Activated naive CD4-positive, alpha-beta T cell treated with anti-CD3 and anti-CD28 coated beads, Interleukin-2, amount 50 U/mL, for 16 hours (primary cell): Measurements from ENCODE around the gene NTNG2.

Experiments
- DNase-seq: peaks from one replicate; pipeline ENCODE4 v3.0.0-alpha.2; 2020

NTNG2 gene

DNA sequence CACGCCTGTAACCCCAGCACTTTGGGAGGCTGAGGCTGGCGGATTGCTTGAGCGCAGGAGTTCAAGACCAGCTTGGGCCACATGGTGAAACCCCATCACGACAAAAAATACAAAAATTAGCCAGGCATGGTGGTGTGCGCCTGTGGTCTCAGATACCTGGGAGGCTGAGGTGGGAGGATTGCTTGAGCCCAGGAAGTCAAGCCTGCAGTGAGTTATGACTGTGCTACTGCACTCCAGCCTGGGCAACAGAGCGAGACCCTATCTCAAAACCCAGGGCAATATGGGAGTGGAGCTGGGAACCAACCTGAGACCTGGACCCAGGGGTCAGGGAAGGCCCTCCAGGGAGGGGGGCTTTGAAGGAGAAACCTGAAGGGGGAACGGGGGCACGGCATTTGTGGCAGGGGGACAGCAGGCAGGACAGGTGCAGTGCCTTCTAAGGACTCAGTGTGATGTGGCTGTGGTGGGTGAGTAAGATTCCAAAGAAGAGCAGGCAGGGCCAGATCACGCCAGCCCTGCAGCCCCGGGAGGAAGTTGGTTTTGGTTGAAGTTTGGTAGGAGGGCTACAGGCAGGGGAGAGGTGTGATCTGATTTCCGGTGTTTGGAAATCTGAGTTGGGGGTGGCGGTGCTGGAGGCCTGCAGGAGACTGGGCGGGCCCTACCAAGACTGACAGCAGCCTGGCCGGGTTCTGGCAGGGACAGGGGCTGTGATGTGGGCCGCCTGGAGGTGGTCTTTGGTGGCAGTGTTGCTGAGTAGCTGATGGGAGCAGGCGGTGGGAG is 46.2 kb downstream of the NTNG2 start:
- no peak for DNase-seq

DNA sequence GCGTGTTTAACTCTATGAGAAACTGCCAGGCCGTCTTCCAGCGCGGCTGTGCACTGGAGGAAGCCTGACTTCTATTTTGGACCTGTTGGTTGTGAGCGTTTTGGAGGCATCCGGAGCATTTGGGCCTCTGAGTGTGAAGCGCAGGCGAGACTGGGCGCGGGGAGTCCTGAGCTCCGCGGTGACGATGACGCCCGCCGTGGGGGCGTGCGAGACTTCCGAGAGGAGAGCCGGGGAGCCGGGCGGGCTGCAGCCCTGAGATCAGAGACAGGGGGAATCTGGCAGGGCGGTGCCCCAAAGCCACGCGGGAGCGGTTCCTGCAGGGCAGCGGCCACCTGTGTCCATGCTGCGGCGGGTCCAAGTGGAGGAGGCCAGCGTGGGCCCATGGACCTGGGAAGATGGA is 47.4 kb downstream of the NTNG2 start:
- no peak for DNase-seq

DNA sequence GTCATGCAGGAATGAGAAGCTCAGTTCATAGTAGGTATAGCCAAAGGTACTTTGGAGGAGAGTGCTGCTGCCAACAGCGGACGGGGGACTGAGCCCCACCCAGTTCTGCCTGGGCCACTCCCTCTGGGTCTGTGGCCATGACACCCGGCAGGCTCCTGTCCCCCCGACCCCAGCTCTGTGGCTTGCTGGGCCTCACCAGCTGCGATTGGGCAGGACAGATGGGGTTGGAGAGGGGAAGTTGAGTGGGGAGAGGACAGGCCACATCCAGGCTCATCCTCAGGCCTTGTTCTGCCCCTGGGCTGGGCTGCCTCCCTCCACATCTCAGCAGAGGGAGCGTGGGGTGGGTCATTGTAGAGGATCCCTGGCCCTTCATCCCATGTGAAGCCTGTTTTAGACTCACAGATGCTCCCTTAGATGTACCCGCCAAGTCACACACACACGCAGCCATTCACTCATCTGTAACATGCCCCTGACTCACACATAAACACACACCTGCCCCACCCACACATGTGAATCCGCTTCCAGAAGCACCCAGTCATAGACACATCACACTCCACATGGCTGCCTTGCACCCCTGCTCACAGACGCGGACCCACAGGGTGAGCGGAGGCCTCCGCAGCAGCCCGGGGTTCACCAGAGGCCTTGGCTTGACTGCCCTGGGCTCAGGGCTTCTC is 48.8 kb downstream of the NTNG2 start:
- no peak for DNase-seq

DNA sequence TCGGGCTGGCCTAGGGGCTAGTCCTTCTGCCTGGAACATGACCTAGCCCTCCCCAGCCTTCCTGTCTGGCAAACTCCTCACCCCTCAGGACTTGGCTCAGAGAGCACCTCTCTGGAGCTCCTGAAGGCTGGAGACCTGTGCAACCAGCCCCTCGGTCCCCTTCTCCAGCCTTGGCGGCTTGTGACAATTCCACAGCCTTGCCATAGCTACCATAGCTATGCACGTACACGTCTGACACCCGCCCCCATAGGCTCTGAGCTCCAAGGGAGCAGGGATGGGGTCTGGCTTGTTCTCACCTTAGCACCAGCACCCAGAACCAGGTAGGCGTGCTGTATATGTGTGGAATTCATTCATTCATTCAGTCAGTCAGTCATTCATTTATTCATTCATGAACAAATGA is 49.7 kb downstream of the NTNG2 start:
- no peak for DNase-seq

DNA sequence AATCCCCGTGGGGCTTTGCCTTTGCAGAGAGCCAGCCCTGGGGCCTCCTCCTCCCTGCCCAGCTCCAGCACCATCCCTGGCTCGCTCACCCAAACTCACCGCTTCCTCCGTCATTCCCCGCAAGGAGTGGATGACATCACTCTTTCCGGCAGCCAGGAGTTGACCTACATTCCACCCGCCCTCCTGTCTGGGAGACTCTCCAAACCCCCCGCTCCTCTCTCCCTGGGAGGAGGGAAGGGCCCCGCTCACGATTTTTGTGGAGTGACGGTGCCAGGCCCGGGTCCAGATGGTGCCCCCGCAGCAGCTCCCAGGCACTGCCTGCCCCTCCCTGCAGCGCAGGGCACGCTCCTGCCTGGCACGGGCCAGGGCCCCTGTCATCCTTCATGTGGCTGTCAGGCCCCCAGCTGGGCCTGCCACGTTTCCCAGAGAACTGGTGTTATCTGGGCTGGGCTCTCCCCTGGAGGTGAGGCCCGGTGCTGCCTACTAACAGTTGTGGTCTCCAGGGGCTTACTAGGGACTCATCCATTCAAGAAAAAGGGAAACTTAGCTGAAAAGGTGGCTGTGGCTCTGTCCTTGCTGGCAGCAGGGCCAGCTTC is 52.3 kb downstream of the NTNG2 start:
- no peak for DNase-seq

DNA sequence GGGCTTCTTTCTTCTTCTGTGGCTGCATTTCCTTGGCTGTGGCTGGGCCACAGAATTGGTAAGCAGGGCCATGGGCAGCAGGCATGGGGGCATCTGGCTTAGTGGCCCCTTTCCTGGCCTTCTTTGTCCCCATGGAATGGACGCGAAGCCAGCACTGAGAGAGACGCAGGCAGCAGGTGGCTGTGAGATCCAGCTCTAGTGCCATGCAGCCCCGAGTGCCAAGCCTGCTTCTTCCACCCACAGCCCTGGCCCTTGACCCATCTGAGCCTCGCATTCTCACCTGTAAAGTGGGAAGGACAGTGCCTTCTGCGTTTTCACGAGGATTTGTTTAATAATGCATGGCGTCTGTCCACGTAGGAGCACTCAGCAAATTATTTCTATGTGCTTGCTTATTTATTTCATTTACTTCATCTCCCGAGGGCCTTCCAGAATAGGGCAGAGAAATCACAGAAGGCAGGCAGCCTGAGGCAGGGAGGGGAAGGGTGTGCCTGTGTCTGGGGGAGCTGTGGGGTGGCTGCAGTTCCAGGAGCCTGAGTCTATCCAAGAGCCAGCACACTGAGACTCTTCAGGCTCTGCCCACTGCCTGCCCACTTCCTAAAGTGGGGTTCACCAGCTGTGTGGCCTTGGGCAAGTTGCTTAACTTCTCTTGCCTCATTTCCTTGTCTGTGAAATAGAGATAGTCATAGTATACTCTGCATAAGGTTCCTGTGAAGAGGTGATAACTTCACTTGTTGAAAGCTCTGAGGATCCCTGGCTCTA is 55.2 kb downstream of the NTNG2 start:
- DNase-seq, result no peak

DNA sequence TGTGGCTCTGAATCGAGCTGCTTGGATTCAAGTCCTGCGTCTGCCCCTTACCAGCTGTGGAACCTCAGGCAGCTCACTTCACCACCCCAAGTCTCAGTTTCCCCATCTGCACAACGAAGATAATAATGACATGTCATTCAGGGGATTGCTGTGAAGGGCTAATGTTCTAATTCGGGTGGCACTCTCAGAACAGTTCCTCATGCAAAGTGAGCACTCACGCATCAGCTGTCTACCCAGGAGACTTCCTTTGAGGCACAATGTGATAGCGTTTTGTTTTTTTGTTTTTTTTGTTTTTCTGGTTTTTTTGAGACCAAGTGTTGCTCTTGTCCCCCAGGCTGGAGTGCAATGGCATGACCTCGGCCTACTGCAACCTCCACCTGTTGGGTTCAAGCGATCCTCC is 56.4 kb downstream of the NTNG2 start:
- no peak for DNase-seq

DNA sequence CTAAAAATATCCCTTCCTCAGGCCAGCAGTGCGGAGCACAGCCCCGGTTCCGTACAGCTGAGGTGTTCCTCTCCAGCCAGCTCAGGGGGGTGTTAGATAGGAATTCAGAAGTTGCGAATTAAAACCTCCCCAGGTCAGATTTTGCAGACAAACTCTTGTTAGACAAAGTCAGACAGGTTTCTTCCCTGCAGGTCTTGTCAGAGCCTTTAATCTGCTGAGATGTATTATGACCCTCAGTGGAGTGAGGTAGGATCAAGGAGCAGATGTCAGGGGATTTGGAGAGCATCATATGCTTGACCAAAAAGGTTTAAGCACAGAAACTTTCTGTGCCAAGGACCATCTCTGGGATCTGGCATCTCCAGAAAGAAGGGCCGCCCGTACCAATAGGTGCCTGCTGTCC is 60.1 kb downstream of the NTNG2 start:
- no peak for DNase-seq

DNA sequence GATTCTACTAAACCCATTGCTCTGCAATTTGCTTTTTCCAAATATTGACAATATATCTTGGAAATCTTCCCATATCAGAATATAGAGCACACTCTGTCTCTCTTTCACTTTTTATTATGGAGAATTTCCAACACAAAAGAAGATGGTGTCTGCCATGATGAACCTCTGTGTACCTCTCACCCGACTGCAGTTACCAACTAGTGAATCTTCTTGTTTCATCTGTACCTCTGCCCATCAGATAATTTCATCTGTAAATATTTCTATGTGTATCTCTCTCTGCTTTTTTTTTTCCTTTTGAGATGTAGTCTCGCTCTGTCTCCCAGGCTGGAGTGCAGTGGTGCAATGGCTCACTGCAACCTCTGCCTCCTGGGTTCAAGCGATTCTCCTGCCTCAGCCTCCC is 62.8 kb downstream of the NTNG2 start:
- DNase-seq, result no peak

DNA sequence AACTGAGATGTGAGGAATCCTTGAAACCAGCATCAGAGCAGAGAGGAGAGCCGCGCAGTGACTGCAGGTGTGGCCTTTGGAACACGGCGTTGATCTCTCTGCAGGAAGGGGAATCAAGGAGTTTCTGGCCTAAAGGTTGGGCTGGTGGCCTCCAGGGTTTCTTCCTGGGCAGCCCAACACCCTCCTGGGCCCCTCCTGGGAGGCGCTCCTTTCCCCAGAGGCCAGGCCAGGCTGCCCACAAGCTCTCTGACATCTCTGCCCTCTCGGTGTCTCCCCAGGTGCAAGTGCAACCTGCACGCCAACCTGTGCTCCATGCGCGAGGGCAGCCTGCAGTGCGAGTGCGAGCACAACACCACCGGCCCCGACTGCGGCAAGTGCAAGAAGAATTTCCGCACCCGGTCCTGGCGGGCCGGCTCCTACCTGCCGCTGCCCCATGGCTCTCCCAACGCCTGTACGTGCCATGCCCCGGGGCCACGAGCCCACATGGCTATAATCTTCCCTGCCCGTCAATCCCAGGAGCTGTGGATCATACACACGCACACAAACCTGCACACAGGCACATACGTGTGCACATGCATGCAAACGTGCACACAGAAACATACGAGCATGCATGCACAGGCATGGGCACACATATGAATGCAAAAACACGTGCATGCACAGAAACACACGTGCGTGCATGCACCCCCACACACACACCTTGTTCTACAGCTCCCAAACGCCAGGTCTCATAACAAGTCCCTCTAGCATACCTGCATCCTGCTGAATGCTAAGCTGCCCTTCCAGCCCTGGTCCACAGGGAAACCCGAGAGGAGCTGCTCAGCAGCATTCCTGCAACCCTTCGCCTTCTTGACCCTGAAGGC is 64.9 kb downstream of the NTNG2 start:
- no peak for DNase-seq

DNA sequence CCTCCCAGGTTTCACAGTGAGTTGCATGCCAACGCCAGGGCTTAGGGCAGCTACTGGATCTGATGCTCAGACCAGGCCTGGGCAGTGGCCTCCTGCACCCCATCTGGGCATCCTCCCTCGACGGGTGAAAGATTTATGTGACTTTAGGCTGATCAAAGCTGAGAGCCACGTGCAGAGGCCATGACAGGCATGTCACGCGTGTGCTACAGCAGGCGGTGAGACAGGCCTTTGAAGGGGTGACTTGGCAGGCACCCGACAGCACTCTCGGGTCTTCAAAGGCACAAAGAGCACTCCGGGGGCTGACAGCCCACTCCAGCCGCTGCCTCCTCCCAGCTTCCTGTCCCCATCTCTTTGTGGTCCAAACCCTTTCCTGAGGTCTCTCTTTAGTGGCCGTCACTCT is 66.2 kb downstream of the NTNG2 start:
- DNase-seq, result no peak

DNA sequence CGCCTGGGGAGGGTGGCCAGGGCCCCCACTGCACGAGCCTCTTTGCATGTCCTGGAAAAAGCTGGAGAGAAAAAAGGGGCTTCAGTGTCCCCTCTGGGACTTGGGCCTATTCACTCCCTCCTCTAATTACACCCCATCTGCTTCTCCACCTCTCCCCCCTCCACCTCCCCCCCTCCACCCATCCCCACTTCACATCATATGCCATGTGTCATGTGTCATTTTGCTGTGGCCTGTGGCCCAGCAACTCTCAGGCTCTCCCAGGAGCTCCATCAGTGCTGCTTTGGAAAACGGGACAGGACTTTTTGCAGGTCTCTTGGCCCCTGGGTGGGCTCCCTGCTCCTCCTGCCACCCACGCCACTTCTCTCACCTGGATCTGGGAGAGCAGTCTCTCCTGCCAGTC is 68.7 kb downstream of the NTNG2 start:
- no peak for DNase-seq

DNA sequence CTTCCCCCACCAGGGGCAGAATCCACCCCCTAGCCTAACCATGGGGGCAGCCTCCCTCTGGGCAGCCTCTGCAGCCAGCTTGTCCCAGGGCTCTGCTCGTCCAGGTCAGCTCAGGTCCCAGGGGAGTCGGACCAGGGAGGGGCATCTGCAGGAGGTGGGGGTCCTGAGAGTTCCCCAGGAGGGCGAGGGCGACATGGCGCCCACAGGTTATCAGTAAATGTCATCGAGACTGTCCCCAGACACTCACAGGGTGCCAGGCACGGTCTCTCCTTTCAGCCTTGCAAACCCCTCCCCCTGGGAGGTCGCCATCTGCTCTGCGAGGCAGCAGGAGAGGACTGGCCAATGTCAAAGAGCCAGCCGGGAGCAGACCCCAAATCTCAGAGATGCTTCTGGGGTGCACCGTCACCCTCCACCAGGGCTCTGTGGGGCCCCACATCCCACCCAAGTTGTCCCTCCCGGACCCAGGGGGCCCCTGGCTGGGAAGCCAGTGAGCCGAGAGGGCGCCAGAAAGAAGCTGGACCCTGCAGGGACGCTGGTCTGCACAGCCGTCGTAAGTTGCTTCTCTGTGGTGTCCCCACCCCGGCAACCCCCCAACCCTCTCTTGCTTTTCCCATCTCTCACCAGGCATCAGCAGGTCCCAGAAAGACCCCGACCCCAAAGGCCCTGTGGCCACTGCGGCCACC is 69.3 kb downstream of the NTNG2 start:
- no peak for DNase-seq

DNA sequence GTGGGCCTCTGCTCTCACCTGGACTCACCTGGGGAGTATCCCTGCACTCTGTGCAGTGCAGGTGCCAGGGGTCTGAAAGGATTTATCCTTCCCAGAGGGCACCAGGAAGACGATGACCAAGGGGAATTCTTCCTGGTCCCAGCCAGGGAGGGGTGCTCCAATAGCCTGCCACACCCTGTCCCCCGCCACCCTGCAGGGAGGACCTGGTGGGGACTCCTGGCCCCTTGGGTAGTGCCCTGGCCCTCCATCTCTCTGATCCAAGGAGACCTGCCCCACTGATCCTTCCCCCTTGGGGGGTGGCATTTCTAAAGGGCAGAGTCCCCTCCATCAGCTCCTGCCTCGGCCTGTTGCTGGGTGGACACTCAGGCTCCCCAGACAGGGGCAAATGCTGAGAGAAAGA is 70.7 kb downstream of the NTNG2 start:
- DNase-seq, result no peak

DNA sequence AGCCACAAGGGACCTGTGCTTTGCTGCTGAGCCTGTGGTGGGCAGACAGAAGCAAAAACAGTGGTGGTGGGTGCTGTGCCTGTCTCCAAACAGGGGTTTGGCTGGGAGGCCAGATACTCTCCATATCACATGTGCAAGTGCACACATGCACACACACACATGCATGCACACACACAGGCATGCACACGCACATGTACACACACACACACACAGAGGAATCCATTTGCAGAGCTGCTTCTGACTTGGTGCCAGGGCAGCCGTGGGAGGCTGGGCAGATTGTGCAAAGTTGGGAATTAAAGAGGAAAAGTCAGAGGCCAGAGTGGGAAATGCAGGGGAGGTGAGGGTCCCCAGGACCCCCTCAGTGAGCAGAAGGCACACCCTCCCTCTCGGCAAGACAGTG is 71.3 kb downstream of the NTNG2 start:
- DNase-seq, result no peak

DNA sequence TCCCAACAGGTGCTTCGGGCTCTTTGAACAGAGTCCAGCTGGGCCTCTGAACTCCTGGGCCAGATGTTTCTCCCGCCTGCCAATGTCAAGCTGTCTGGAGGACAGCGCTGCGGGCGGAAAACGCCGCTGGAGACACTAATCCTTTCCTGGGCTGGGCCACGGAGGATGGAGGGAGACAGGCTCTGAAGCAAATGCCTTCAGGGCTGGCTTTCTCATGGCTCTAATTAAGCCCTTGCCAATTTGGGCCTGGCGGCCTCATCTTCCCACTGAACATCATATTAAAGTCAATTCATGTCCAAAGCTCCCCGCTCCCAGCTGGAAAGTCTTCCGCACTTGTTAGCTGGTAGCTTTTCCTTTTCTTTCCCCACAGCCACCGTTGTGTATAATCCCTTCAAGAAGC is 72.7 kb downstream of the NTNG2 start:
- DNase-seq, result no peak

DNA sequence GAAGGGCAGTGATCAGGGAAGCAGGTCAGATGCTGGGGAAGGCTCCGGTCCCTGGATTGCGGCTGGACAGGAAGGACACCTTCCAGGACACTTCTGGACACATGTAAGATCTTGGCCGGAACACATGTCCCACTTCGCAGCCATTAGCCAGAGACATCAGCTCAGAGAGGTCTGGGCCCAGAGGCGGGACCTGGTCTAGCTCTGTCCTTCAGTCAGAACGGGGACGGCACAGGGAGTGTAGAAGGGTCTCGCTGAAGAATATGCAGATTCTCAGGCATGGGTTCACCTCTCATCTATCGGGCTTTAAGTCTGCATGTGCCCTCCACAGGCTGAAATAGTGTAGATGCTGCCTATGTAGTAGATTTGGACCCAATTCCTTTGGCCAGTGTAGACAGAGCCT is 73.3 kb downstream of the NTNG2 start:
- DNase-seq, result no peak

DNA sequence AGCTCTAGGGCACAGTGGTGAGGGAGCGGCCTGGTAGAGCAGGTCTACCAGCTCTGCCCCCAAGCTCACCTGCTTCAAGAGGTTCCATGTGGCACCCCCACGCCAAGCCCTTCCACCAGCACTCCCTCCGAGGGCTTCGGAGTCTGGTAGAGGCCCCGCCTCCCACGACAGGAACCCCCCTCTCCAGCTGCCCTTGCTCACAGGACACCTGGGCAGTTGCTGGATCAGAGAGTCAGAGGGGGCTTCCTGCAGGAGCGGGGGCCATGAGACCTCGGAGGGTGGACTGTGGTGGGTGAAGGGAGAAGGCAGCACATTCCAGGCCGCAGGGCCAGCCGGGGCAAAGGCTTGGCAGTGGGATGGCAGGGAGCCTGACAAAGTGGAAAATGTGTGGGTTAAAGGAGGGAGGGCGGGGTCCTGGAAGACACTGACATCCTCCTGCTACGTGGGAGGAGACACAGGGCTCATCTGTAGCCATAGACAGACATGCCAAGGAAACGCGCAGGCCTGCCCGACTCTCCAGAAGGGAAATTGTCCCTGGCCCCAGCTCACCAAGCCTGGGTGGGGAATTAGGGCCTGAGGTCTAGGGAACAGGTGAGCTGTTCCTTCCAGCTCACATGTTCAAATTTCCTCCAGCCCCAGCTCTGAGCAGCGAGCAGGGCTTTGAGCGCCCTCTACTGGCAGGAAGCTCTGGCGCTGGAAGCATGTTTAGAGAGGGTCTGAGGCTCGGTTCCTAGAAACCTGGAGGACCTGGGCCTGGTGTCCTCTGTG is 74.2 kb downstream of the NTNG2 start:
- peak; percentile 81 for DNase-seq

DNA sequence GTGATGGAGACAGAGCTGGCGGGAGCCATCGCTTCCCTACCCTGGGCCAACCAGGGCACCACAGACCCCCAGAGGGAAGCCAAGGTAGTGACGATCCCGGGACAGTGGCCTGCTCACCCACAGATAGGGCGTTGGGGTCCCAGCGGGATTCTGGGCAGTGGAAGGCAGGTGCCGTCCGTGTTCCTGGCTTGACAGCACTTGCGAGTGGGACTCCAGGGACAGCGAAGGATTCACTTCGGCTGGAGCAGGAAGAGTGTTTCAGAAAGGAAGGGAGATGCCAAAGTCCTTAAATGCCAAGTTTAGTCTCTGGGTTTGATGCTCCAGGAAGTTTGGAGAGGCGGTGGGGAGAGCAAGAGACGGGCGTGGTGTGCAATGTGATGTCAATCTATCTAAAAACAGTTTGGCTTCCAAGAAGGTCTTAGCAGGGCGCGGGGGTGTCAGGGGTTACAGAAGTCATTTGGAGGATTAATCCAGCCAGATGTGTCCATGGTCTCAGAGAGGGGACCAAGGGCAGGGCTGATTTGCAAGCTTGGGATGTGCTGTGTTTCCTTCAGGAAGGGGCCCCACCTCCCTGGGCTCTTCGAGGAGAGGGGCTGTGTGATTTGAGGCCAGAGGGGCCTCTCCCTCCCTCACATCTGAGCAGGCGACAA is 74.9 kb downstream of the NTNG2 start:
- DNase-seq, result no peak

DNA sequence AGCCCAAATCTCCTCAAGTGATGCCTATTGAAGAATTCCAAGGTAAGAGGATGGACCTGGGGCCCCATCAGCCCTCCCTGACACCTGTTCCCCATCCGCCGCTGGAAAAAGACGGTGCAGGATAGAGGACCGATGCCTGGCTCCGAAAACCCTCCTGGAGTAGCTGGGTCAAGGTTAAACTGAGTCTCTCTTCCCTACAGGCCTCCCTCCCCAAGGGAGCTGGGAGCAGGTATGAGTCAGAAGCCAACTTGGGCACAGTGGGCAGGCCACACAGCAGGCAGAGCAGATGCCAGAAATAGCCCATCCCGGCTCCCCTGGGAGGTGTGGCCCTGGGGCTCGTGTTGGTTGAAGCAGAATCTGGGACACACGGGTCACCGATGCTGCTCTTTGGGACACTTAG is 75.6 kb downstream of the NTNG2 start:
- no peak for DNase-seq
